OCI-LY3 (cell line): ENCODE results near the gene TTF2.

Experiments
- EZH2phosphoT487 ChIP-seq: fragments of 200-600 bp; shearing (Covaris generic); IDR thresholded peaks from 2 replicates; pipeline ENCODE4 v1.6.1; 2018; ENCODE audit warnings: antibody characterized with exemption, mixed run types, low read depth
- TF ChIP-seq, protein P1 (sequence below): fragments of 200-600, 300-600 bp; sonication (generic); IDR thresholded peaks from 2 replicates; pipeline ENCODE4 v1.5.1; 2014; ENCODE audit warnings: antibody characterized with exemption, low read length, low read depth

DNA sequence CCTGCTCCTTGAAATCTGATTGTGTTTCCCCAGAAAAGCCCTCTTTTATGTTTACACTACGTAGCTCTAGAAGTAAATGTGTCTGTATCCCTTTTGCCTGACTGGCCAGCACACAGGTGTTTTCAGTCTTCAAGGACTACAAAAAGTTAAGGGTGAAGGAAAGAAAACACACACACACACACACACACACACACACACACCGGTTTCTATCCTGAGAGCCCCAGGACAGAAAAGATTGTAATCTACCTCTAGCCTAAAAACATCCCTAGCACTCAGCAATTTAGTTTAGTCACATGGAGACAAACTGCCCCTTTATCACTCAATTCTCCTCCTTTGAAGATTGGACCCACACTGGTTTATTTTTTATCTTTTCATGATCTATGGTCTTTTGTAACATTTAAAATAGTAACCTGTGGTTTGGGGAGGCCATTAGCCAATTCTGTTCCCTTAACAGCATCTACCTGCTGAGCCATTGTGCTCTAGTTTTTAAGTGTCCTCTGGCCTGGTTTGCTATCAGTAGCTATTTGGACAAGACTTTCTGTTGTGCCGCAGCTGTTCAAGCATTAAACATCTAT, 77.2 kb downstream of the TTF2 start:
- TF ChIP-seq, protein P1, sequence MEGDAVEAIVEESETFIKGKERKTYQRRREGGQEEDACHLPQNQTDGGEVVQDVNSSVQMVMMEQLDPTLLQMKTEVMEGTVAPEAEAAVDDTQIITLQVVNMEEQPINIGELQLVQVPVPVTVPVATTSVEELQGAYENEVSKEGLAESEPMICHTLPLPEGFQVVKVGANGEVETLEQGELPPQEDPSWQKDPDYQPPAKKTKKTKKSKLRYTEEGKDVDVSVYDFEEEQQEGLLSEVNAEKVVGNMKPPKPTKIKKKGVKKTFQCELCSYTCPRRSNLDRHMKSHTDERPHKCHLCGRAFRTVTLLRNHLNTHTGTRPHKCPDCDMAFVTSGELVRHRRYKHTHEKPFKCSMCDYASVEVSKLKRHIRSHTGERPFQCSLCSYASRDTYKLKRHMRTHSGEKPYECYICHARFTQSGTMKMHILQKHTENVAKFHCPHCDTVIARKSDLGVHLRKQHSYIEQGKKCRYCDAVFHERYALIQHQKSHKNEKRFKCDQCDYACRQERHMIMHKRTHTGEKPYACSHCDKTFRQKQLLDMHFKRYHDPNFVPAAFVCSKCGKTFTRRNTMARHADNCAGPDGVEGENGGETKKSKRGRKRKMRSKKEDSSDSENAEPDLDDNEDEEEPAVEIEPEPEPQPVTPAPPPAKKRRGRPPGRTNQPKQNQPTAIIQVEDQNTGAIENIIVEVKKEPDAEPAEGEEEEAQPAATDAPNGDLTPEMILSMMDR: no peak
- TF ChIP-seq EZH2phosphoT487: no peak
